Natural killer cell (primary cell): ENCODE measurements around the gene EEFSEC. TPM values are rescaled to one million over a fixed set of nuclear protein-coding genes. Genes with fewer than 3 reads are reported as not detected.

Experiments
- ATAC-seq, 3 donors: fragments of 150-1000 bp in 2 of 3; fragments of 200-7000 bp in 1 of 3; cut with Tn5 transposase; 1 replicate in 1 of 3; 2 replicates in 2 of 3; pipeline ENCODE4 v1.10.0; 2021; ENCODE audit warnings: mild to moderate bottlenecking in 2 of 3, moderate library complexity in 2 of 3
- DNase-seq, 2 donors: peaks; one replicate each; pipeline versions ENCODE4 v3.0.0 to v3.0.0-alpha.2; 2013 to 2021; ENCODE audit warnings: mixed read lengths in 1 of 2
- H3K27ac ChIP-seq: one replicate; pipeline ENCODE4 v1.5.1; 2013; ENCODE audit warnings: mild to moderate bottlenecking, low read length
- H3K27me3 ChIP-seq: one replicate; pipeline ENCODE4 v1.6.1; 2013; ENCODE audit warnings: low read length; ENCODE audit not compliant: control insufficient read depth, insufficient read depth
- H3K36me3 ChIP-seq: one replicate; pipeline ENCODE4 v1.6.1; 2013; ENCODE audit warnings: low read length; ENCODE audit not compliant: control insufficient read depth, insufficient read depth
- H3K4me1 ChIP-seq: one replicate; pipeline ENCODE4 v1.6.1; 2013; ENCODE audit warnings: low read length; ENCODE audit not compliant: control insufficient read depth, insufficient read depth
- H3K4me3 ChIP-seq: one replicate; pipeline ENCODE4 v1.5.1; 2013; ENCODE audit warnings: low read length
- H3K9me3 ChIP-seq: one replicate; pipeline ENCODE4 v1.6.1; 2013; ENCODE audit warnings: low read length; ENCODE audit not compliant: control insufficient read depth, insufficient read depth
- H3K27ac Mint-ChIP-seq, 2 donors: one replicate each; pipeline ENCODE4 v1.8.0; 2022; ENCODE audit warnings: mild to moderate bottlenecking in 2 of 2, mixed read lengths in 2 of 2, moderate library complexity in 1 of 2
- H3K27me3 Mint-ChIP-seq, 2 donors: one replicate each; pipeline ENCODE4 v1.8.0; 2022; ENCODE audit warnings: low read depth in 2 of 2, mixed read lengths in 2 of 2
- H3K36me3 Mint-ChIP-seq: one replicate; pipeline ENCODE4 v1.8.0; 2022; ENCODE audit warnings: mixed read lengths
- H3K4me1 Mint-ChIP-seq, 2 donors: one replicate each; pipeline ENCODE4 v1.8.0; 2022; ENCODE audit warnings: mixed read lengths in 2 of 2
- H3K4me3 Mint-ChIP-seq: one replicate; pipeline ENCODE4 v1.8.0; 2022; ENCODE audit warnings: mild to moderate bottlenecking, moderate library complexity, mixed read lengths
- H3K9me3 Mint-ChIP-seq, 2 donors: one replicate each; pipeline ENCODE4 v1.8.0; 2022; ENCODE audit warnings: mixed read lengths in 2 of 2
- WGBS: methylation state at CpG from one replicate; pipeline ENCODE4 v1.1.7; 2013; ENCODE audit warnings: missing lambda C conversion rate; ENCODE audit not compliant: insufficient coverage; 5-methylcytosine and 5-hydroxymethylcytosine counted together
- intact Hi-C: fragments of 100-400 bp; cut with micrococcal nuclease; formaldehyde crosslinking; loops from one replicate; pipeline ENCODE4 v1.14.2; 2022
- total RNA-seq, 4 donors: library from RNA; stranded (reverse); fragments of 120-200 nt in 1 of 4; gene quantifications; one replicate each; pipeline versions ENCODE4 v1.2.3 to v1.2.4, GENCODE V29; 2013 to 2022
- TF ChIP-seq, protein P1 (sequence below): fragments of 200-600 bp; IDR thresholded peaks from one replicate; pipeline ENCODE4 v1.8.0; 2022; ENCODE audit warnings: antibody characterized with exemption

Gene EEFSEC
- total RNA-seq, 3 donors from 2014 or later (not counting 1 experiment from before 2014, with no cell fraction given): 16.7 to 18.9 (median 17.6) TPM

DNA sequence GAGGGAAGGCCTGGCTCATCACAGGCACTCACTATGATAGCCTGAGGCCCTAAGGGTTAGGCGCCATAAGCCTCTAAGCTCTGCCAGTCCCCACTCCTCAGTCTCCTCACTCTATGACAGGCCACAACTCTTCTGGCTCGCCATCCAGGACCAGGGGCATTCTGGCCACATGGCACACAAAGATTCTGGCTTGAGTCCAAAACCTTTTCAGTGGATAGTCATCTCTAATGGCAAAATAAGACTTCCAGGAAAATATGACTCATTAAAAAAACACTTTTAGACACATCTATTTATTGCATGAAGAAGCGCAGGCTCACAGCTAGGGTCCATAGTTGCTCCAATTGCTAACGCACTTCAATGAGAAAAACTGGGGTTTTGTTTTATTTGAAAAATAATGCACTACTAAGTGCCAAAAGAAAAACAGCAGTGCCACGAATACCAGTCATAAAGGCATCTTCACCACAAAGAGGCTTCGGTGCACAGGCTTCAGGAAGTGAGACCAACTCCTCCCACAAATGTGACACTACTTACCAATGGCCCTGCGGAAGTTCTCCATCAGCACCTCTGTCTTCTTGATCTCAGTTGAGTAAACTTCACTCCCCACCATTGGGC is 40.8 kb upstream of the EEFSEC start:
- DNase-seq (peak in 1 of 2 donors; percentile 78), ATAC-seq (peak; percentile 69 to 83 (median 82))
- peaks cover 7% of the 10 kb centered on the region for H3K36me3 Mint-ChIP-seq
- no peak overlapping the region for H3K4me3 ChIP-seq
- H3K4me3 Mint-ChIP-seq: peak overlapping the region; percentile 62
- peak overlapping the region; percentile 66 for H3K27ac ChIP-seq
- H3K9me3 ChIP-seq: no peaks in the 10 kb centered on the region
- H3K27me3 ChIP-seq: no peaks in the 10 kb centered on the region
- H3K27me3 Mint-ChIP-seq: no peaks in the 10 kb centered on the region
- peaks cover 16% of the 10 kb centered on the region for H3K4me1 ChIP-seq
- peak overlapping the region; percentile 82 to 87 for H3K27ac Mint-ChIP-seq
- TF ChIP-seq, protein P1, sequence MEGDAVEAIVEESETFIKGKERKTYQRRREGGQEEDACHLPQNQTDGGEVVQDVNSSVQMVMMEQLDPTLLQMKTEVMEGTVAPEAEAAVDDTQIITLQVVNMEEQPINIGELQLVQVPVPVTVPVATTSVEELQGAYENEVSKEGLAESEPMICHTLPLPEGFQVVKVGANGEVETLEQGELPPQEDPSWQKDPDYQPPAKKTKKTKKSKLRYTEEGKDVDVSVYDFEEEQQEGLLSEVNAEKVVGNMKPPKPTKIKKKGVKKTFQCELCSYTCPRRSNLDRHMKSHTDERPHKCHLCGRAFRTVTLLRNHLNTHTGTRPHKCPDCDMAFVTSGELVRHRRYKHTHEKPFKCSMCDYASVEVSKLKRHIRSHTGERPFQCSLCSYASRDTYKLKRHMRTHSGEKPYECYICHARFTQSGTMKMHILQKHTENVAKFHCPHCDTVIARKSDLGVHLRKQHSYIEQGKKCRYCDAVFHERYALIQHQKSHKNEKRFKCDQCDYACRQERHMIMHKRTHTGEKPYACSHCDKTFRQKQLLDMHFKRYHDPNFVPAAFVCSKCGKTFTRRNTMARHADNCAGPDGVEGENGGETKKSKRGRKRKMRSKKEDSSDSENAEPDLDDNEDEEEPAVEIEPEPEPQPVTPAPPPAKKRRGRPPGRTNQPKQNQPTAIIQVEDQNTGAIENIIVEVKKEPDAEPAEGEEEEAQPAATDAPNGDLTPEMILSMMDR: no peak
- peaks cover 4% of the 10 kb centered on the region for H3K36me3 ChIP-seq
- H3K9me3 Mint-ChIP-seq: no peaks in the 10 kb centered on the region
- WGBS: 71% methylated on average over 7 of the region's 7 CpGs
- peaks cover 30 to 32% of the 10 kb centered on the region in 2 donors for H3K4me1 Mint-ChIP-seq
- intact Hi-C loops: no loop called here

DNA sequence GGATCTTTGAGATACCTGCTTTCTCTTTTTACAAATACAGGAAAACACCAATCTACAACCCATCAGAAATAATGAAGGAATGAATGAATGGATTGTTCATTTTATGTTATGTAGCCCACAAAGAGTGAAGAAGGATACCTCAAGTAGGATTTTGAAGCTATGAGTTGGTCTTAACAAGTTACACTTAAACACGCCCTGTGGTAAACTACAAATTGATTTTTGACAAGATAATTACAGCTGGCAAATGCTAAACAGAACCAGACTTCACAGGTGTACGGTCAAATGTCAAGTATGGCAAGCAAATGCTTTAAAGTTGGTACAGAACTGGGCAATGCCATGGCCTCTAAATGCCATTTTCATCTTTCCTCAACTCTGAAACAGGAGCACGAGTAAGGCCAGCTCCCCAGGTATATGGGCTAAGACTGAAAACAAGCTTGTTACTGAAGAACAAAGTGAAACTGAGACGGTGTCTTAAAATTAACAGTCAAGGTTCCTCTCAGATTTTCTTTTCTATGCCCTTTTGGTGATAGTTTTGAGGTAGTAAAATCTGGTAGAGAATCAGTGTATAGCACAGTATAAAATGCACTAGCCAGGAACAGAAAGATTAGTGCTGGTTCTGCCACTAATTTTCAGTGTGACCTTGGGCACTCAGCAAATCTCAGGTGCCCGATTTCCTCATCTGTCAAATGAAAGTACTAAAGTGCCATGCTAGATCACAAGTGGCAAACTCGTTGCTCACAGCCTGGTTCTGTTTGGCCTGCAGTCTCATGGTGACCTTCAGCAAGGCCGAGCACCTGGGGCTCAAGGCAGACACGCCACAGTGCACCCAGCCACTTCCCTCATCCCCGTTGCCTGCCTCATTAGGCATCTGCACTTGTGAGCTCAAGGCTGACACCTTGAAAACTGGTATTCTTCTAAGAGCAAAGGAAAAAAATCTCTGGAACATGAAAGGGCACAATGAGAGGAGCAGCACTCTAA is 39.2 kb upstream of the EEFSEC start:
- no peak for ATAC-seq
- intact Hi-C loops: no loop called here
- Histone ChIP-seq H3K36me3 (peaks cover 11% of the 10 kb centered on the region), H3K4me1 (peaks cover 16% of the 10 kb centered on the region), H3K4me3 (no peak overlapping the region), H3K27me3 (no peaks in the 10 kb centered on the region), H3K9me3 (no peaks in the 10 kb centered on the region), H3K27ac (peak overlapping the region; percentile 66)
- Mint-ChIP-seq H3K27ac (peak overlapping the region; percentile 82 to 87), H3K27me3 (no peaks in the 10 kb centered on the region), H3K4me3 (peak overlapping the region; percentile 70), H3K9me3 (no peaks in the 10 kb centered on the region), H3K4me1 (peaks cover 30 to 32% of the 10 kb centered on the region in 2 donors), H3K36me3 (peaks cover 7% of the 10 kb centered on the region)
- TF ChIP-seq, protein P1: no peak
- peak in 1 of 2 donors; percentile 20 for DNase-seq
- 61% methylated on average over 9 of the region's 9 CpGs for WGBS

DNA sequence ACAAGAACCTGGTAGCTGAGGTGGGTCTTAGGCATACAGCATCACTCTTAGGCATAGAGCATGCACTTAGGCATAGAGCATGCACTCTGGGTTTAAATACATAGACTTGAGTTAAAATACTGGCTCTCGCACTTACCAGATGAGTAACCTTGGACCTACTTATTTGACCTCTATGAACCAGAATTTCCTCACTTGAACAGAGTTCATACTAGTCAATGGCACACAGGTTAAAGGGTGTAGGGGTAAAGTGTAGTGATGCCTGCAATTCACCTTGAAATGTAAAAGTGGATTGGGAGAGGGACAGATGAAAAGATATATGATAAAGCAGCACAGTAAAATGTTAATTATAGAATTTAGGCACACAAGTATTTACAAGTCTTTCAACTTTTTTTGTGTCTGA is 31.3 kb upstream of the EEFSEC start:
- Mint-ChIP-seq H3K27me3 (no peaks in the 10 kb centered on the region), H3K4me1 (peaks cover 20 to 29% of the 10 kb centered on the region in 2 donors), H3K9me3 (peaks cover 0 to 3% of the 10 kb centered on the region in 2 donors), H3K36me3 (no peaks in the 10 kb centered on the region), H3K27ac (peak overlapping the region in 1 of 2 donors; percentile 95), H3K4me3 (peak overlapping the region; percentile 99)
- TF ChIP-seq, protein P1: no peak
- Histone ChIP-seq H3K4me3 (no peak overlapping the region), H3K27me3 (no peaks in the 10 kb centered on the region), H3K9me3 (no peaks in the 10 kb centered on the region), H3K27ac (no peak overlapping the region), H3K36me3 (peaks cover 7% of the 10 kb centered on the region), H3K4me1 (peaks cover 17% of the 10 kb centered on the region)
- 100% methylated on average over 1 of the region's 1 CpG for WGBS
- intact Hi-C loops: no loop called here
- no peak for DNase-seq
- ATAC-seq: no peak
